Fibroblast of villous mesenchyme (primary cell): Measurements from ENCODE around the gene TNFRSF19. TPM values are rescaled to one million over a fixed set of nuclear protein-coding genes. Genes with fewer than 3 reads are reported as not detected.

Experiments used
- DNase-seq: peaks from one replicate; pipeline ENCODE4 v3.0.0-alpha.2; 2010; ENCODE audit warnings: low read depth
- H3K4me3 ChIP-seq: 2 replicates; pipeline ENCODE4 v1.5.1; 2011; ENCODE audit warnings: low read depth, mild to moderate bottlenecking, low read length
- CTCF ChIP-seq: IDR thresholded peaks from 2 replicates; pipeline ENCODE4 v1.5.1; 2012; ENCODE audit warnings: low read depth, mild to moderate bottlenecking, low read length; ENCODE audit not compliant: insufficient read depth
- total RNA-seq: library from RNA; depleted of rRNA; stranded (reverse); fragments of >200 nt; gene quantifications from 2 replicates; pipeline ENCODE4 v1.2.3, GENCODE V29; 2012

TNFRSF19 gene
- total RNA-seq, 1 donor = 139 TPM

GRCh38 chr13:23680845-23681669, 110.8 kb downstream of the TNFRSF19 start:
- no peak for TF ChIP-seq CTCF
- peak; percentile 96 for DNase-seq

GRCh38 chr13:23683084-23683483, 112.9 kb downstream of the TNFRSF19 start:
- no peak for DNase-seq
- TF ChIP-seq CTCF = no peak
- H3K4me3 ChIP-seq = no peak overlapping the region

More at GRCh38 chr13:23680845-23681669, 110.8 kb downstream of the TNFRSF19 start:
- H3K4me3 ChIP-seq = no peak overlapping the region

DNA sequence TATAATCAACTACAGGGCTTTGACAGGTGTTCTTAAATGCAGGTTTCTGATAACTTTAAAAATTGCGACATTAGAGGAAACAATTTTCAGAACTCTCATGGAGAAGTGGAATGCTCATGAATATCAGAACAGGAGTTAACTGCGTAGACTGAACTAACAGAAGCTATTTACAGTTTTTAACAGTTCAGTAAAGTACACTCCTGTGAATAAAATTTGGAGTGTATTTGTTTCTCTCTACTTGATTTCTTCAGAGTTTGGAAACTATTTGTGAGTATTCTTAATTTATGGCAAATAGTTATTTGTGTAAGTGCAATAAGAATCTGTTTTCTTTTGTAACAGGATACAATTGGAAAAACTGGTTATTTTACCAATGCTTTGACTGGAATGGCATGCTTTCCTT, 114.4 kb downstream of the TNFRSF19 start:
- TF ChIP-seq CTCF = no peak
- no peak for DNase-seq

GRCh38 chr13:23685416-23685815, 115.2 kb downstream of the TNFRSF19 start:
- no peak for TF ChIP-seq CTCF
- DNase-seq = peak; percentile 74
- no peak overlapping the region for H3K4me3 ChIP-seq

More for the DNA sequence above, 114.4 kb downstream of the TNFRSF19 start:
- H3K4me3 ChIP-seq = no peak overlapping the region

GRCh38 chr13:23686948-23687347, 116.7 kb downstream of the TNFRSF19 start:
- DNase-seq = no peak
- H3K4me3 ChIP-seq = no peak overlapping the region
- no peak for TF ChIP-seq CTCF

DNA sequence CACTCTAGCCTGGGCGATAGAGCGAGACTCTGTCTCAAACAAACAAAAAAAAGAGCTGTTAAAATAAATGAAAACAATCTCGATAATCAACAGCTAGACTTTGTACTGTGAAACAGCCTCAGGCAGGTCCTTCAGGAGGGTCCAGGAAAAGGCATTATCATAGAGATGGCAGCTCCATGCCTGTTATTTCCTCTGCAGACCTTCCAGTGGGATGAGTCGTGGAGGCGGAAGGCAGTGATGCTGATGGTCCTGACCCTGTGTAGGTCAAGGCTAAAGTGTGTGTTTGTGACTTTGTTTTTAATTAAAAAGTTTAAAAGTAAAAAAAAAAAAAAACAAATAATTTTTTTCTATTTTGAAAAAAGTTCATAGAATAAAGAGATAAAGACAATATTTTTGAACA, 117.4 kb downstream of the TNFRSF19 start:
- no peak overlapping the region for H3K4me3 ChIP-seq
- no peak for DNase-seq
- TF ChIP-seq CTCF = no peak

GRCh38 chr13:23688336-23688735, 118.1 kb downstream of the TNFRSF19 start:
- TF ChIP-seq CTCF = no peak
- DNase-seq = no peak
- H3K4me3 ChIP-seq = no peak overlapping the region
